Esophagus muscularis mucosa (tissue), 4 donors: ENCODE measurements around the gene DPY19L3. TPM values are rescaled to one million over a fixed set of nuclear protein-coding genes. Genes with fewer than 3 reads are reported as not detected.

Source experiments
- DNase-seq: peaks from one replicate; pipeline ENCODE4 v3.0.0-alpha.2; 2017; ENCODE audit errors: extremely low spot score
- H3K27ac ChIP-seq, 4 donors: fragments of 200-600 bp; sonication (generic); replicated peaks in 1 of 4; 1 replicate in 3 of 4; 2 replicates in 1 of 4; pipeline ENCODE4 v1.5.1; 2016 to 2019; ENCODE audit warnings: mild to moderate bottlenecking in 1 of 4
- H3K27me3 ChIP-seq, 4 donors: fragments of 200-600 bp; sonication (generic); one replicate each; pipeline versions ENCODE4 v1.5.1 to v1.6.0; 2016 to 2019
- H3K36me3 ChIP-seq, 4 donors: fragments of 200-600 bp; sonication (generic); one replicate each; pipeline ENCODE4 v1.5.1; 2016 to 2019
- H3K4me1 ChIP-seq, 4 donors: fragments of 200-600 bp; sonication (generic); one replicate each; pipeline ENCODE4 v1.5.1; 2016 to 2019
- H3K4me3 ChIP-seq, 4 donors: fragments of 200-600 bp; sonication (generic); 1 replicate in 2 of 4; 2 replicates in 2 of 4; pipeline ENCODE4 v1.5.1; 2016 to 2019; ENCODE audit warnings: mild to moderate bottlenecking in 4 of 4, moderate library complexity in 1 of 4
- H3K9me3 ChIP-seq, 4 donors: fragments of 200-600 bp; sonication (generic); 1 replicate in 3 of 4; 2 replicates in 1 of 4; pipeline ENCODE4 v1.5.1; 2016 to 2019
- CTCF ChIP-seq, 3 experiments: fragments of 200-600 bp in 2 of 3; fragments of 450-650 bp in 1 of 3; sonication (generic) in 2 of 3; IDR thresholded peaks; one replicate each; pipeline ENCODE4 v1.5.1; 2017 to 2019; ENCODE audit warnings: antibody characterized with exemption in 3 of 3, mild to moderate bottlenecking in 2 of 3, moderate library complexity in 1 of 3
- EP300 ChIP-seq: sonication (generic); formaldehyde crosslinking; IDR thresholded peaks from one replicate; pipeline ENCODE4 v1.6.1; 2017; ENCODE audit warnings: antibody characterized with exemption
- POLR2A ChIP-seq: fragments of 450-650 bp; IDR thresholded peaks from one replicate; pipeline ENCODE4 v1.6.1; 2017; ENCODE audit warnings: antibody characterized with exemption, moderate library complexity, mild to moderate bottlenecking, low read depth
- POLR2AphosphoS5 ChIP-seq, 2 donors: sonication (generic); formaldehyde crosslinking; IDR thresholded peaks; one replicate each; pipeline ENCODE4 v1.6.1; 2017; ENCODE audit warnings: antibody characterized with exemption in 2 of 2
- WGBS: methylation state at CpG from one replicate; pipeline ENCODE4 v1.1.5; 2018; 5-methylcytosine and 5-hydroxymethylcytosine counted together
- intact Hi-C: fragments of 100-400 bp; cut with DNase I; formaldehyde crosslinking; loops from one replicate; pipeline ENCODE4 v1.15.1; 2023
- total RNA-seq, 4 donors: library from RNA; depleted of rRNA; stranded (reverse); fragments of >200 nt; gene quantifications; one replicate each; pipeline versions ENCODE4 v1.1.0 to v1.2.1, GENCODE V29; 2016

Gene DPY19L3
- total RNA-seq: 10 to 100 TPM; 13.6 to 16.4 (median 14.6) TPM

GRCh38 chr19:32405431-32406160, at the start of gene DPY19L3:
DPY19L3 (plus strand) TSS chr19:32405770; CDS start chr19:32408254, 2,484 bp downstream.
- WGBS: no CpG with 5 or more reads among the region's 104 CpGs
- Histone ChIP-seq H3K36me3 (peaks cover 0 to 27% (median 12%) of the 10 kb centered on the region in 4 donors), H3K27ac (peak within 1 kb of the TSS; percentile 96 to 100 (median 99)), H3K4me1 (peaks cover 0 to 24% (median 21%) of the 10 kb centered on the region in 4 donors), H3K4me3 (peak within 1 kb of the TSS; percentile 82 to 99 (median 94)), H3K27me3 (no peaks in the 10 kb centered on the region), H3K9me3 (no peaks in the 10 kb centered on the region)
- DNase-seq: peak; percentile 99
- TF ChIP-seq EP300: no peak
- peak; percentile 96 to 97 for TF ChIP-seq POLR2AphosphoS5 (IDR thresholded peaks at IDR 0.05)
- peak; percentile 87 for TF ChIP-seq POLR2A
- intact Hi-C loops: loop anchor here (5.0 to 10.0 kb wide), 2 partner anchors 58 to 169 kb away; partner anchors contain the start of gene ZNF507

- WGBS: 17% methylated on average over 2 of the region's 2 CpGs
- Histone ChIP-seq H3K4me1 (peaks cover 4 to 13% (median 9%) of the 10 kb centered on the region in 4 donors), H3K27ac (no peak overlapping the region), H3K36me3 (peaks cover 59 to 100% (median 82%) of the 10 kb centered on the region in 4 donors), H3K4me3 (no peak overlapping the region), H3K9me3 (no peaks in the 10 kb centered on the region), H3K27me3 (no peaks in the 10 kb centered on the region)
- TF ChIP-seq POLR2AphosphoS5 (IDR thresholded peaks at IDR 0.05): no peak
- peak in 2 of 3 experiments; percentile 8 to 17 for TF ChIP-seq CTCF (IDR thresholded peaks at IDR 0.05)
- intact Hi-C loops: no loop called here
- no peak for DNase-seq
Measured at GRCh38 chr19:32357720-32358119, 47.9 kb upstream of the DPY19L3 start.

GRCh38 chr19:32358321-32358720, 47.2 kb upstream of the DPY19L3 start:
- Histone ChIP-seq H3K4me1 (peaks cover 10 to 19% (median 15%) of the 10 kb centered on the region in 4 donors), H3K4me3 (no peak overlapping the region), H3K36me3 (peaks cover 53 to 100% (median 76%) of the 10 kb centered on the region in 4 donors), H3K9me3 (no peaks in the 10 kb centered on the region), H3K27ac (no peak overlapping the region), H3K27me3 (no peaks in the 10 kb centered on the region)
- intact Hi-C loops: no loop called here
- no peak for DNase-seq
- TF ChIP-seq POLR2AphosphoS5 (IDR thresholded peaks at IDR 0.05) (no peak), EP300 (no peak), POLR2A (no peak), CTCF (IDR thresholded peaks at IDR 0.05) (no peak)
- 95% methylated on average over 5 of the region's 5 CpGs for WGBS

GRCh38 chr19:32359581-32359980, 46.0 kb upstream of the DPY19L3 start:
- H3K4me1 ChIP-seq: peaks cover 16 to 31% (median 27%) of the 10 kb centered on the region in 4 donors
- no peak overlapping the region for H3K4me3 ChIP-seq
- TF ChIP-seq EP300 (no peak), CTCF (IDR thresholded peaks at IDR 0.05) (no peak), POLR2A (no peak)
- intact Hi-C loops: no loop called here
- no peaks in the 10 kb centered on the region for H3K9me3 ChIP-seq
- WGBS: 92% methylated on average over 9 of the region's 9 CpGs
- no peaks in the 10 kb centered on the region for H3K27me3 ChIP-seq
- H3K27ac ChIP-seq: no peak overlapping the region
- H3K36me3 ChIP-seq: peaks cover 41 to 95% (median 66%) of the 10 kb centered on the region in 4 donors
- DNase-seq: no peak

- Histone ChIP-seq H3K9me3 (no peaks in the 10 kb centered on the region), H3K36me3 (peaks cover 33 to 81% (median 57%) of the 10 kb centered on the region in 4 donors), H3K27ac (no peak overlapping the region), H3K4me3 (no peak overlapping the region), H3K27me3 (no peaks in the 10 kb centered on the region), H3K4me1 (peaks cover 20 to 27% (median 24%) of the 10 kb centered on the region in 4 donors)
- TF ChIP-seq EP300: no peak
- TF ChIP-seq CTCF (IDR thresholded peaks at IDR 0.05): no peak
- no peak for TF ChIP-seq POLR2A
- TF ChIP-seq POLR2AphosphoS5 (IDR thresholded peaks at IDR 0.05): no peak
- 93% methylated on average over 9 of the region's 9 CpGs for WGBS
- intact Hi-C loops: no loop called here
- no peak for DNase-seq
Measured at GRCh38 chr19:32361574-32362317, 43.8 kb upstream of the DPY19L3 start.
